GM12878 (cell line): Measurements from ENCODE around the gene SHROOM4.

Source experiments
- CTCF ChIP-seq, 3 experiments: IDR thresholded peaks in 2 of 3; conservative IDR thresholded peaks in 1 of 3; 2 replicates each; pipeline ENCODE4 v1.5.1; 2011; ENCODE audit warnings: low read depth in 3 of 3, low read length in 3 of 3, mild to moderate bottlenecking in 3 of 3, control low read depth in 2 of 3, moderate library complexity in 2 of 3, inconsistent platforms in 1 of 3, mixed read lengths in 1 of 3; ENCODE audit not compliant: control insufficient read depth in 2 of 3, insufficient read depth in 1 of 3; ENCODE audit errors: extremely low read depth in 1 of 3
- ELK1 ChIP-seq: IDR thresholded peaks from 2 replicates; pipeline ENCODE4 v1.6.1; 2012; ENCODE audit warnings: low read depth, low read length, improper control_type of control experiment
- EP300 ChIP-seq, 2 experiments: fragments of 150-350 bp in 1 of 2; IDR thresholded peaks; 2 replicates each; pipeline ENCODE4 v1.6.1; 2011 to 2012; ENCODE audit warnings: low read depth in 2 of 2, low read length in 2 of 2, borderline replicate concordance in 1 of 2, improper control_type of control experiment in 1 of 2, inconsistent platforms in 1 of 2; ENCODE audit not compliant: control insufficient read depth in 1 of 2
- MAX ChIP-seq: IDR thresholded peaks from 2 replicates; pipeline ENCODE4 v1.6.1; 2012; ENCODE audit warnings: low read depth, low read length, improper control_type of control experiment
- SP1 ChIP-seq: IDR thresholded peaks from one replicate; pipeline ENCODE4 v1.6.1; 2011; ENCODE audit warnings: low read depth, low read length
- YY1 ChIP-seq: IDR thresholded peaks from 2 replicates; pipeline ENCODE4 v1.6.1; 2011; ENCODE audit warnings: low read depth, mild to moderate bottlenecking, low read length
- ZNF687 ChIP-seq: fragments of 450-650 bp; IDR thresholded peaks from 2 replicates; pipeline ENCODE4 v1.6.1; 2017; ENCODE audit warnings: mild to moderate bottlenecking, moderate library complexity

GRCh38 chrX:50726296-50726695 lies 87.7 kb downstream of the SHROOM4 start:
- no peak for TF ChIP-seq EP300 (IDR thresholded peaks at IDR 0.05; ENCODE audit: borderline replicate concordance in 1 of 2, control insufficient read depth in 1 of 2, low read depth in 2 of 2, low read length in 2 of 2)
- TF ChIP-seq YY1, result no peak
- TF ChIP-seq CTCF (IDR thresholded peaks at IDR 0.05 in 2 of 3, conservative IDR thresholded peaks at IDR 0.05 in 1 of 3; ENCODE audit: control insufficient read depth in 2 of 3, extremely low read depth in 1 of 3, insufficient read depth in 1 of 3, low read depth in 3 of 3, low read length in 3 of 3), result no peak
- TF ChIP-seq MAX, result no peak
- no peak for TF ChIP-seq ELK1
- TF ChIP-seq SP1, result no peak
- TF ChIP-seq ZNF687, result no peak
